ENCODE results near the gene SGCD.

SGCD gene

DNA sequence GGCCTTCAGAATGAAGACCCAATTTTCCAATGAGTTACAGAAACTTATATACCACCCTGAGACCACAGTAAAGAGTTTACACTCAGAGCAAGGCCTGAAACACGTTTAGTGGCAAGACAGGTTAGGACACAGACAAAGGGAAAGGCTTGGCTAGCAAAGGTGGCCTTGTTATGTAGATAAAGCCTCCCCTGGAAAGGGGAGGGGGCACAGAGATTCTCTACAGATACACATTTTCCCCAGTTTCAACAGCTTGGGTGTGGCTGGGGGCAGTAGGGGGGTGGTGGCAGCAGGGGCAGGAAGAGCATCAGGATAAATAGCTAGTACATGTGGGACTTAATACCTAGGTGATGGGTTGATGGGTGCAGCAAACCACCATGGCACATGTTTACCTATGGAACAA lies 471.2 kb downstream of the SGCD start:
- H3K9ac ChIP-seq (ENCODE audit: low read length): no peak overlapping the region
- no peaks in the 10 kb centered on the region for H3K36me3 ChIP-seq (ENCODE audit: control insufficient read depth, low read depth, low read length)
- H3K4me3 ChIP-seq (ENCODE audit: low read length): no peak overlapping the region
- H3K9me3 ChIP-seq (ENCODE audit: control insufficient read depth, low read depth, low read length): no peaks in the 10 kb centered on the region
- H3K27me3 ChIP-seq (ENCODE audit: control insufficient read depth, insufficient read depth, low read length): no peaks in the 10 kb centered on the region
- H3K27ac ChIP-seq (ENCODE audit: low read length): no peak overlapping the region
- peaks cover 55% of the 10 kb centered on the region for H3K4me1 ChIP-seq (ENCODE audit: control insufficient read depth, low read depth, low read length)

GRCh38 chr5:156799171-156799570 lies 472.2 kb downstream of the SGCD start:
- peaks cover 64% of the 10 kb centered on the region for H3K4me1 ChIP-seq (ENCODE audit: control insufficient read depth, low read depth, low read length)
- H3K27ac ChIP-seq (ENCODE audit: low read length): no peak overlapping the region
- no peak overlapping the region for H3K9ac ChIP-seq (ENCODE audit: low read length)

GRCh38 chr5:156800929-156801328 lies 474.0 kb downstream of the SGCD start:
- no peaks in the 10 kb centered on the region for H3K36me3 ChIP-seq (ENCODE audit: control insufficient read depth, low read depth, low read length)
- H3K4me1 ChIP-seq (ENCODE audit: control insufficient read depth, low read depth, low read length): peaks cover 64% of the 10 kb centered on the region
- no peak overlapping the region for H3K4me3 ChIP-seq (ENCODE audit: low read length)
- H3K9me3 ChIP-seq (ENCODE audit: control insufficient read depth, low read depth, low read length): no peaks in the 10 kb centered on the region
- peak overlapping the region; percentile 36 for H3K9ac ChIP-seq (ENCODE audit: low read length)
- no peaks in the 10 kb centered on the region for H3K27me3 ChIP-seq (ENCODE audit: control insufficient read depth, insufficient read depth, low read length)
- H3K27ac ChIP-seq (ENCODE audit: low read length): peak overlapping the region; percentile 43

More at GRCh38 chr5:156799171-156799570, 472.2 kb downstream of the SGCD start:
- no peaks in the 10 kb centered on the region for H3K27me3 ChIP-seq (ENCODE audit: control insufficient read depth, insufficient read depth, low read length)
- no peak overlapping the region for H3K4me3 ChIP-seq (ENCODE audit: low read length)
- H3K9me3 ChIP-seq (ENCODE audit: control insufficient read depth, low read depth, low read length): no peaks in the 10 kb centered on the region
- no peaks in the 10 kb centered on the region for H3K36me3 ChIP-seq (ENCODE audit: control insufficient read depth, low read depth, low read length)

DNA sequence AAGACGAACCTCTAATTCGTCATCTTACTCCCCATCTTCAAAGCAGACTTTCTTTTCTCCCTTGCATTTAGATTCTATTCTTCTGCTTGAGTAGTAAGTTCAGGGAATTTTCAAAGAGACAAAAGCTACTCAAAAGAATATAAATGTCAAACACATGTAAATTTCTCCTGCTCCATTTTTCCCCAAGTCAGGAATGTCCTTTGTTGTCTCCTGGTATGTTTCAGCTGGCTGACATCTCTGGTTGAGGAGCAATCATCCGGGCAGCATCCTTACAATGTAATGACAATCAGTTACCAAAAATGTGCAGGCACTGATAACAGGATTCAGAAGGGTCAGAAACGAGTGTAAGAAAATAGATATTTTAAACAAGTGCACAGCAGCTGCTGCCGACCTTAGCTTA lies 475.5 kb downstream of the SGCD start:
- no peaks in the 10 kb centered on the region for H3K27me3 ChIP-seq (ENCODE audit: control insufficient read depth, insufficient read depth, low read length)
- H3K9me3 ChIP-seq (ENCODE audit: control insufficient read depth, low read depth, low read length): no peaks in the 10 kb centered on the region
- H3K36me3 ChIP-seq (ENCODE audit: control insufficient read depth, low read depth, low read length): no peaks in the 10 kb centered on the region
- peak overlapping the region; percentile 69 for H3K27ac ChIP-seq (ENCODE audit: low read length)
- H3K4me1 ChIP-seq (ENCODE audit: control insufficient read depth, low read depth, low read length): peaks cover 57% of the 10 kb centered on the region
- peak overlapping the region; percentile 36 for H3K9ac ChIP-seq (ENCODE audit: low read length)
- peak overlapping the region; percentile 3 for H3K4me3 ChIP-seq (ENCODE audit: low read length)

- no peaks in the 10 kb centered on the region for H3K9me3 ChIP-seq (ENCODE audit: control insufficient read depth, low read depth, low read length)
- peak overlapping the region; percentile 69 for H3K27ac ChIP-seq (ENCODE audit: low read length)
- H3K4me1 ChIP-seq (ENCODE audit: control insufficient read depth, low read depth, low read length): peaks cover 55% of the 10 kb centered on the region
- no peaks in the 10 kb centered on the region for H3K27me3 ChIP-seq (ENCODE audit: control insufficient read depth, insufficient read depth, low read length)
- no peaks in the 10 kb centered on the region for H3K36me3 ChIP-seq (ENCODE audit: control insufficient read depth, low read depth, low read length)
- peak overlapping the region; percentile 30 for H3K9ac ChIP-seq (ENCODE audit: low read length)
- H3K4me3 ChIP-seq (ENCODE audit: low read length): no peak overlapping the region
These were observed 476.4 kb downstream of the SGCD start for GRCh38 chr5:156803404-156803803.

- H3K4me3 ChIP-seq (ENCODE audit: low read length): no peak overlapping the region
- peaks cover 4% of the 10 kb centered on the region for H3K4me1 ChIP-seq (ENCODE audit: control insufficient read depth, low read depth, low read length)
These were observed 486.0 kb downstream of the SGCD start for GRCh38 chr5:156812959-156813358.

DNA sequence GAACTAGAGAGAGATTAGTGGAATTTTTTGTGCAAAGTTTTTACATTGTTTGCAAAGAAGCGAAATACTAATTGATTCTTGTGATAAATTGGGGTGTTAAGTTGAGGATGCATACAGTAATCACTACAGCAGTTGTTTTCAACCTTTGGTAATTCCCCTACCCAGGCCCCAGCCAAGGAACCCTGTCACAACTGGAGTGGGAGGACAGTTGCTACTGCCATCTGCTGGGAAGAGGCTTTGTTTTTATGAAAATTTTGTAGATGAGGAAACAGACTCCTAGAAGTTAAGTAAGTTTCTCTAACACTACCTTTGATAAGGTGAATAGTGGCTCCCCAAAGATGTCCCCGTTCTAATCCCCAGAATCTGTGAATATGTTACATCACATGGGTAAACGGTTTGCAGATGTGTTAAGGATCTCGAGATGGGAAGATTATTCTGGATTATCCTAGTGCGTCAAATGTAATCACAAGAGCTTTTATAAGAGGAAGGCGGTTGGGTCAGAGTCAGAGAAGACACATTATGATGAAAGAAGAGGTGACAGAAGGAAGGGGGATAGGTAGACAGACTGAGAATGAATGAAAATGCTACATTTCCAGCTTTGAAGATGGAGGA lies 489.1 kb downstream of the SGCD start:
- no peaks in the 10 kb centered on the region for H3K36me3 ChIP-seq (ENCODE audit: control insufficient read depth, low read depth, low read length)
- no peaks in the 10 kb centered on the region for H3K27me3 ChIP-seq (ENCODE audit: control insufficient read depth, insufficient read depth, low read length)
- no peaks in the 10 kb centered on the region for H3K9me3 ChIP-seq (ENCODE audit: control insufficient read depth, low read depth, low read length)
- no peak overlapping the region for H3K4me3 ChIP-seq (ENCODE audit: low read length)
- peaks cover 11% of the 10 kb centered on the region for H3K4me1 ChIP-seq (ENCODE audit: control insufficient read depth, low read depth, low read length)
- no peak overlapping the region for H3K27ac ChIP-seq (ENCODE audit: low read length)
- H3K9ac ChIP-seq (ENCODE audit: low read length): no peak overlapping the region

More at GRCh38 chr5:156812959-156813358, 486.0 kb downstream of the SGCD start:
- Histone ChIP-seq H3K27me3 (ENCODE audit: control insufficient read depth, insufficient read depth, low read length) (no peaks in the 10 kb centered on the region), H3K9ac (ENCODE audit: low read length) (no peak overlapping the region), H3K36me3 (ENCODE audit: control insufficient read depth, low read depth, low read length) (no peaks in the 10 kb centered on the region), H3K9me3 (ENCODE audit: control insufficient read depth, low read depth, low read length) (no peaks in the 10 kb centered on the region), H3K27ac (ENCODE audit: low read length) (no peak overlapping the region)
